Mesenchymal stem cell (in vitro differentiated cells and primary cell): ENCODE results near the gene RBM23.

Experiments
- DNase-seq: peaks from one replicate; pipeline ENCODE4 v3.0.0-alpha.2; 2013
- H2AFZ ChIP-seq: one replicate; pipeline ENCODE4 v1.6.1; 2013; ENCODE audit warnings: low read depth, mild to moderate bottlenecking, control low read depth, inconsistent platforms, low read length, moderate library complexity
- H2AK5ac ChIP-seq: 2 replicates; pipeline ENCODE4 v1.6.1; 2013; ENCODE audit warnings: low read length, moderate library complexity, mild to moderate bottlenecking, inconsistent platforms; ENCODE audit not compliant: severe bottlenecking
- H2BK120ac ChIP-seq: one replicate; pipeline ENCODE4 v1.6.1; 2013; ENCODE audit warnings: low read depth, mild to moderate bottlenecking, inconsistent platforms, low read length, moderate library complexity
- H2BK12ac ChIP-seq, 2 experiments: one replicate each; pipeline ENCODE4 v1.6.1; 2013; ENCODE audit warnings: inconsistent platforms in 2 of 2, low read length in 2 of 2, mild to moderate bottlenecking in 2 of 2, moderate library complexity in 2 of 2, control low read depth in 1 of 2
- H2BK15ac ChIP-seq: one replicate; pipeline ENCODE4 v1.6.1; 2013; ENCODE audit warnings: mild to moderate bottlenecking, low read depth, inconsistent platforms; ENCODE audit not compliant: poor library complexity, severe bottlenecking
- H2BK5ac ChIP-seq: 2 replicates; pipeline ENCODE4 v1.6.1; 2013; ENCODE audit warnings: low read depth, mild to moderate bottlenecking, low read length, control low read depth, inconsistent platforms; ENCODE audit not compliant: poor library complexity, severe bottlenecking
- H3K14ac ChIP-seq, 2 experiments: one replicate each; pipeline ENCODE4 v1.6.1; 2013; ENCODE audit warnings: inconsistent platforms in 2 of 2, low read length in 2 of 2, control low read depth in 1 of 2, mild to moderate bottlenecking in 1 of 2, moderate library complexity in 1 of 2
- H3K18ac ChIP-seq, 2 experiments: one replicate each; pipeline ENCODE4 v1.6.1; 2013; ENCODE audit warnings: inconsistent platforms in 2 of 2, low read length in 2 of 2, control low read depth in 1 of 2, low read depth in 1 of 2, mild to moderate bottlenecking in 1 of 2
- H3K23ac ChIP-seq, 2 experiments: one replicate each; pipeline ENCODE4 v1.6.1; 2013; ENCODE audit warnings: inconsistent platforms in 2 of 2, low read length in 2 of 2, mild to moderate bottlenecking in 2 of 2, moderate library complexity in 2 of 2, control low read depth in 1 of 2
- H3K27ac ChIP-seq: 2 replicates; pipeline ENCODE4 v1.5.1; 2013; ENCODE audit warnings: mild to moderate bottlenecking, moderate library complexity, low read length, control low read depth, inconsistent platforms; ENCODE audit not compliant: poor library complexity, severe bottlenecking
- H3K27me3 ChIP-seq, 2 experiments: 2 replicates each; pipeline versions ENCODE4 v1.6.1 to v1.7.0; 2013; ENCODE audit warnings: low read length in 2 of 2, mild to moderate bottlenecking in 2 of 2, moderate library complexity in 2 of 2, control low read depth in 1 of 2, inconsistent platforms in 1 of 2; ENCODE audit not compliant: control insufficient read depth in 1 of 2, insufficient read depth in 1 of 2
- H3K36me3 ChIP-seq, 2 experiments: 2 replicates each; pipeline versions ENCODE4 v1.6.1 to v1.7.0; 2013; ENCODE audit warnings: low read length in 2 of 2, control low read depth in 1 of 2, inconsistent platforms in 1 of 2, low read depth in 1 of 2, mild to moderate bottlenecking in 1 of 2; ENCODE audit not compliant: insufficient read depth in 2 of 2, control insufficient read depth in 1 of 2
- H3K4ac ChIP-seq, 2 experiments: one replicate each; pipeline ENCODE4 v1.6.1; 2013; ENCODE audit warnings: inconsistent platforms in 2 of 2, low read length in 2 of 2, mild to moderate bottlenecking in 2 of 2, moderate library complexity in 2 of 2, control low read depth in 1 of 2, low read depth in 1 of 2
- H3K4me1 ChIP-seq: 2 replicates; pipeline ENCODE4 v1.6.1; 2013; ENCODE audit warnings: low read depth, low read length, control low read depth; ENCODE audit not compliant: control insufficient read depth, insufficient read depth
- H3K4me2 ChIP-seq: 2 replicates; pipeline ENCODE4 v1.6.1; 2013; ENCODE audit warnings: low read length, mild to moderate bottlenecking, inconsistent platforms; ENCODE audit not compliant: poor library complexity, severe bottlenecking
- H3K4me3 ChIP-seq, 2 experiments: 2 replicates each; pipeline versions ENCODE4 v1.5.1 to v1.7.0; 2013; ENCODE audit warnings: low read length in 2 of 2, mild to moderate bottlenecking in 2 of 2, control low read depth in 1 of 2, low read depth in 1 of 2; ENCODE audit not compliant: insufficient read depth in 1 of 2
- H3K79me1 ChIP-seq: replicated peaks from 2 replicates; pipeline ENCODE4 v1.6.1; 2013; ENCODE audit warnings: mild to moderate bottlenecking, control low read depth, low read length, inconsistent platforms; ENCODE audit not compliant: poor library complexity, severe bottlenecking
- H3K9ac ChIP-seq: 2 replicates; pipeline ENCODE4 v1.7.0; 2013; ENCODE audit warnings: mild to moderate bottlenecking, low read length, moderate library complexity
- H3K9me3 ChIP-seq: 2 replicates; pipeline ENCODE4 v1.7.0; 2013; ENCODE audit warnings: mild to moderate bottlenecking, low read length; ENCODE audit not compliant: control insufficient read depth
- H4K8ac ChIP-seq: one replicate; pipeline ENCODE4 v1.6.1; 2013; ENCODE audit warnings: inconsistent platforms, mild to moderate bottlenecking, low read length, moderate library complexity
- H4K91ac ChIP-seq: one replicate; pipeline ENCODE4 v1.6.1; 2013; ENCODE audit warnings: mild to moderate bottlenecking, low read length, inconsistent platforms
- WGBS: methylation state at CpG from one replicate; pipeline ENCODE4 v1.1.7; 2013; ENCODE audit warnings: mixed read lengths; 5-methylcytosine and 5-hydroxymethylcytosine counted together

Gene RBM23

GRCh38 chr14:22871224-22872032 lies 47.5 kb downstream of the RBM23 start, which contains the start of gene LRP10:
Gene LRP10 (plus strand): TSS chr14:22871740. CDS start chr14:22872304, 564 bp downstream.
- WGBS: under 1% methylated on average over 38 of the region's 50 CpGs
- H3K18ac ChIP-seq: peak within 1 kb of the TSS; percentile 97 to 98
- no peaks in the 10 kb centered on the region for H3K27me3 ChIP-seq

GRCh38 chr14:22870811-22871223 lies 48.1 kb downstream of the RBM23 start:
- Histone ChIP-seq H3K9ac (peak overlapping the region; percentile 95), H3K27ac (peak overlapping the region; percentile 88), H3K18ac (no peak overlapping the region), H4K91ac (no peak overlapping the region), H3K4me3 (peak overlapping the region in 1 of 2 experiments; percentile 87), H3K14ac (no peak overlapping the region), H3K4me1 (peaks cover 15% of the 10 kb centered on the region), H2BK5ac (no peak overlapping the region), H3K79me1 (peaks cover 17% of the 10 kb centered on the region), H3K4me2 (peak overlapping the region; percentile 76), H2BK15ac (no peak overlapping the region), H4K8ac (no peak overlapping the region), H2BK12ac (no peak overlapping the region), H3K9me3 (no peaks in the 10 kb centered on the region), H2AK5ac (no peak overlapping the region), H2AFZ (no peak overlapping the region), H3K4ac (no peak overlapping the region), H3K23ac (no peak overlapping the region), H2BK120ac (no peak overlapping the region), H3K27me3 (no peaks in the 10 kb centered on the region), H3K36me3 (peaks cover 20 to 23% of the 10 kb centered on the region in 2 experiments)
- WGBS: no CpG with 5 or more reads among the region's 1 CpG
- no peak for DNase-seq

More at GRCh38 chr14:22871224-22872032, 47.5 kb downstream of the RBM23 start, which contains the start of gene LRP10:
- peak within 1 kb of the TSS; percentile 57 for H4K91ac ChIP-seq
- peaks cover 23% of the 10 kb centered on the region for H3K79me1 ChIP-seq
- peak within 1 kb of the TSS; percentile 57 to 91 for H3K4ac ChIP-seq
- peak within 1 kb of the TSS; percentile 76 for H3K4me2 ChIP-seq
- H2BK120ac ChIP-seq: peak within 1 kb of the TSS; percentile 29
- peak within 1 kb of the TSS; percentile 85 to 87 for H3K4me3 ChIP-seq
- H3K36me3 ChIP-seq: peaks cover 26 to 30% of the 10 kb centered on the region in 2 experiments
- peaks cover 15% of the 10 kb centered on the region for H3K4me1 ChIP-seq
- peak within 1 kb of the TSS; percentile 96 for H3K27ac ChIP-seq
- H3K23ac ChIP-seq: peak within 1 kb of the TSS in 1 of 2 experiments; percentile 63
- H4K8ac ChIP-seq: peak within 1 kb of the TSS; percentile 66
- H2AK5ac ChIP-seq: peak within 1 kb of the TSS; percentile 74
- no peaks in the 10 kb centered on the region for H3K9me3 ChIP-seq
- H2BK5ac ChIP-seq: peak within 1 kb of the TSS; percentile 96
- H3K14ac ChIP-seq: peak within 1 kb of the TSS in 1 of 2 experiments; percentile 26
- H2BK15ac ChIP-seq: peak within 1 kb of the TSS; percentile 80
- H2AFZ ChIP-seq: peak within 1 kb of the TSS; percentile 88
- peak within 1 kb of the TSS in 1 of 2 experiments; percentile 64 for H2BK12ac ChIP-seq
- H3K9ac ChIP-seq: peak within 1 kb of the TSS; percentile 95
- DNase-seq: peak; percentile 91

GRCh38 chr14:22866874-22867273 lies 52.1 kb downstream of the RBM23 start:
- no peak overlapping the region for H3K14ac ChIP-seq
- H3K4me2 ChIP-seq: no peak overlapping the region
- no peak overlapping the region for H3K4me3 ChIP-seq
- H3K18ac ChIP-seq: no peak overlapping the region
- peaks cover 3% of the 10 kb centered on the region for H3K4me1 ChIP-seq
- no peak overlapping the region for H3K27ac ChIP-seq
- H3K4ac ChIP-seq: no peak overlapping the region
- H2BK15ac ChIP-seq: no peak overlapping the region
- WGBS: 96% methylated on average over 4 of the region's 5 CpGs
- H2BK120ac ChIP-seq: no peak overlapping the region
- H3K27me3 ChIP-seq: no peaks in the 10 kb centered on the region
- DNase-seq: no peak
- H4K91ac ChIP-seq: no peak overlapping the region
- H3K9ac ChIP-seq: no peak overlapping the region
- no peak overlapping the region for H2AFZ ChIP-seq
- no peak overlapping the region for H2BK5ac ChIP-seq
- no peaks in the 10 kb centered on the region for H3K79me1 ChIP-seq
- no peak overlapping the region for H3K23ac ChIP-seq
- H2BK12ac ChIP-seq: no peak overlapping the region
- H3K36me3 ChIP-seq: no peaks in the 10 kb centered on the region
- H3K9me3 ChIP-seq: no peaks in the 10 kb centered on the region
- no peak overlapping the region for H4K8ac ChIP-seq
- H2AK5ac ChIP-seq: no peak overlapping the region
